ENCODE data around the gene RBM19.

Gene RBM19

DNA sequence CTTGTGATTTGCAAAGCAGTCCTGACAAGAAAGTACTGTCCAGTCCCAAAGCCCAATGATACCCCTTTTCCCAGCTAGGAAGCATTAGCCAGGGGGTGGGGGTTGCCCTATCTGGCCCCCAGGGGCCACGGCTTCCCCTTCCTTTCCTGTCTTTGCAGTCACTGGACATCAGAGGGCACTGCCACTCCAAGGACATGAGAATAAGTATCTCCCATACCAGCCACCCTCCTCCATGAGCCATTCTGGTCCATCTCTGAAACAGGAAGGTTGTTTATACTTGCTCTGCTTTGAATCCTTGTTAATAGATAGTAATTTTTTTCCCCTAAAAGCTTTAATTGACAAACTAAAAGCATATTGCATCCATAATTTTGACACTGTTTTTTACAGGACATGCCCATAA, 29.7 kb downstream of the RBM19 start:
- no peaks in the 10 kb centered on the region for H4K20me1 ChIP-seq (ENCODE audit: insufficient read depth, low read length)

DNA sequence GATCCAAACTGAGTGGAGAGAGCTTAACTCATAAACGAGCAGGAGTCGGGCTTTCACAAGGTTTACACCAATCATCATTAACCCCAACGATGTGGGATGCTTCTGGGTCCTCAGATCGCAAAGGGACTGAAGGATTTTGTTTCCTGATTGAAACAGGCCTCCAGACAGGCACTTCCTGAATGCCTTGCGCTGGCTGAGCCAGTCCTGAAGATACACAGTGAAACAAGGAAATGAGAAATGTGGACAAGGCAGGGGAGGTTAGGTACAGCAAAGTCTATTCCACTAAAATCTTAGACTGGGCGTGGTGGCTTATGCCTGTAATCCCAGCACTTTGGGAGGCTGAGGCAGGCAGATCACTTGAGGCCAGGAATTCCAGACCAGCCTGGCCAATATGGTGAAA, 30.7 kb downstream of the RBM19 start:
- no peaks in the 10 kb centered on the region for H3K79me2 ChIP-seq (ENCODE audit: low read length)
- no peaks in the 10 kb centered on the region for H3K9me2 ChIP-seq (replicated peaks; ENCODE audit: insufficient read depth, low read length)
- no peak overlapping the region for H3K4me3 ChIP-seq (ENCODE audit: low read length)
- no peaks in the 10 kb centered on the region for H3F3A ChIP-seq (ENCODE audit: insufficient read depth, low read length)
- no peak overlapping the region for H3K27ac ChIP-seq (ENCODE audit: low read length)
- DNase-seq = no peak
- no peaks in the 10 kb centered on the region for H4K20me1 ChIP-seq (ENCODE audit: insufficient read depth, low read length)
- TF ChIP-seq EZH2phosphoT487 (IDR thresholded peaks at IDR 0.05; ENCODE audit: low read length) = no peak
- TF ChIP-seq, protein P1, sequence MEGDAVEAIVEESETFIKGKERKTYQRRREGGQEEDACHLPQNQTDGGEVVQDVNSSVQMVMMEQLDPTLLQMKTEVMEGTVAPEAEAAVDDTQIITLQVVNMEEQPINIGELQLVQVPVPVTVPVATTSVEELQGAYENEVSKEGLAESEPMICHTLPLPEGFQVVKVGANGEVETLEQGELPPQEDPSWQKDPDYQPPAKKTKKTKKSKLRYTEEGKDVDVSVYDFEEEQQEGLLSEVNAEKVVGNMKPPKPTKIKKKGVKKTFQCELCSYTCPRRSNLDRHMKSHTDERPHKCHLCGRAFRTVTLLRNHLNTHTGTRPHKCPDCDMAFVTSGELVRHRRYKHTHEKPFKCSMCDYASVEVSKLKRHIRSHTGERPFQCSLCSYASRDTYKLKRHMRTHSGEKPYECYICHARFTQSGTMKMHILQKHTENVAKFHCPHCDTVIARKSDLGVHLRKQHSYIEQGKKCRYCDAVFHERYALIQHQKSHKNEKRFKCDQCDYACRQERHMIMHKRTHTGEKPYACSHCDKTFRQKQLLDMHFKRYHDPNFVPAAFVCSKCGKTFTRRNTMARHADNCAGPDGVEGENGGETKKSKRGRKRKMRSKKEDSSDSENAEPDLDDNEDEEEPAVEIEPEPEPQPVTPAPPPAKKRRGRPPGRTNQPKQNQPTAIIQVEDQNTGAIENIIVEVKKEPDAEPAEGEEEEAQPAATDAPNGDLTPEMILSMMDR (IDR thresholded peaks at IDR 0.05; ENCODE audit: low read length) = no peak
- TF ChIP-seq EZH2 (optimal IDR thresholded peaks at IDR 0.05; ENCODE audit: low read depth, low read length) = no peak
- no peaks in the 10 kb centered on the region for H3K27me3 ChIP-seq (replicated peaks; ENCODE audit: insufficient read depth, low read length)
- H3K36me3 ChIP-seq (replicated peaks; ENCODE audit: insufficient read depth, low read length) = no peaks in the 10 kb centered on the region
- no peaks in the 10 kb centered on the region for H3K4me1 ChIP-seq (ENCODE audit: low read length)
- H3K4me2 ChIP-seq (ENCODE audit: low read depth, low read length) = no peak overlapping the region
- H3K9ac ChIP-seq (ENCODE audit: low read length) = no peak overlapping the region
- H3K9me3 ChIP-seq (replicated peaks; ENCODE audit: insufficient read depth, low read length) = no peaks in the 10 kb centered on the region
- H2AFZ ChIP-seq (ENCODE audit: low read length) = no peak overlapping the region

More for the DNA sequence above, 29.7 kb downstream of the RBM19 start:
- H3K9me2 ChIP-seq (replicated peaks; ENCODE audit: insufficient read depth, low read length) = no peaks in the 10 kb centered on the region
- H3K27ac ChIP-seq (ENCODE audit: low read length) = no peak overlapping the region
- H3K79me2 ChIP-seq (ENCODE audit: low read length) = no peaks in the 10 kb centered on the region
- no peak overlapping the region for H2AFZ ChIP-seq (ENCODE audit: low read length)
- H3K27me3 ChIP-seq (replicated peaks; ENCODE audit: insufficient read depth, low read length) = no peaks in the 10 kb centered on the region
- no peaks in the 10 kb centered on the region for H3K9me3 ChIP-seq (replicated peaks; ENCODE audit: insufficient read depth, low read length)
- no peak overlapping the region for H3K4me3 ChIP-seq (ENCODE audit: low read length)
- no peak for DNase-seq
- H3K4me1 ChIP-seq (ENCODE audit: low read length) = no peaks in the 10 kb centered on the region
- TF ChIP-seq, protein P1 (IDR thresholded peaks at IDR 0.05; ENCODE audit: low read length) = no peak
- TF ChIP-seq EZH2phosphoT487 (IDR thresholded peaks at IDR 0.05; ENCODE audit: low read length) = no peak
- TF ChIP-seq EZH2 (optimal IDR thresholded peaks at IDR 0.05; ENCODE audit: low read depth, low read length) = no peak
- H3F3A ChIP-seq (ENCODE audit: insufficient read depth, low read length) = no peaks in the 10 kb centered on the region
- no peaks in the 10 kb centered on the region for H3K36me3 ChIP-seq (replicated peaks; ENCODE audit: insufficient read depth, low read length)
- H3K4me2 ChIP-seq (ENCODE audit: low read depth, low read length) = no peak overlapping the region
- no peak overlapping the region for H3K9ac ChIP-seq (ENCODE audit: low read length)

DNA sequence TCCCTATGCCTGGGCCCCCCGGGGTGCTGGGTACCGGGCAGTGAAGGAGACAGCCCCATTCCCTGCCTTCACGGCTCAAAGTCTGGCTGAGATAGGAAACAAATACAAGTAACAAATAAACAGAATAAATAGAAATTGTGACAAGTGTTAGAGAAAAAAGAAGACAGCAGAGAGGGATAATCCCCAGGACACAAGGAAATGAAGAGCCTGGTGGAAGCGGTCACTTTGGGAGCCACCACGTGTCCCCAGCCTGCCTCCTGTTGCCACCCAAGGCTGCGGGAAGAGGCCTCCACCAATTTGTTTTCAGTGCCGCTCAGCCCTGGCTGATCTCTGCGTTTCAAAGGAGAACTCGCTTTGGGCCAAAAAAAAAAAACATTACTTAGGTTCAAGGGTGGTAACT, 31.2 kb downstream of the RBM19 start:
- Histone ChIP-seq H3K79me2 (ENCODE audit: low read length) (no peaks in the 10 kb centered on the region), H4K20me1 (ENCODE audit: insufficient read depth, low read length) (no peaks in the 10 kb centered on the region), H3F3A (ENCODE audit: insufficient read depth, low read length) (no peaks in the 10 kb centered on the region), H3K4me2 (ENCODE audit: low read depth, low read length) (no peak overlapping the region), H3K4me3 (ENCODE audit: low read length) (no peak overlapping the region), H3K36me3 (replicated peaks; ENCODE audit: insufficient read depth, low read length) (no peaks in the 10 kb centered on the region), H3K27ac (ENCODE audit: low read length) (no peak overlapping the region), H3K9me3 (replicated peaks; ENCODE audit: insufficient read depth, low read length) (no peaks in the 10 kb centered on the region), H3K4me1 (ENCODE audit: low read length) (no peaks in the 10 kb centered on the region), H3K27me3 (replicated peaks; ENCODE audit: insufficient read depth, low read length) (no peaks in the 10 kb centered on the region), H2AFZ (ENCODE audit: low read length) (no peak overlapping the region), H3K9ac (ENCODE audit: low read length) (no peak overlapping the region), H3K9me2 (replicated peaks; ENCODE audit: insufficient read depth, low read length) (no peaks in the 10 kb centered on the region)
- TF ChIP-seq EZH2 (optimal IDR thresholded peaks at IDR 0.05; ENCODE audit: low read depth, low read length) (no peak), EZH2phosphoT487 (IDR thresholded peaks at IDR 0.05; ENCODE audit: low read length) (no peak)
- TF ChIP-seq, protein P1 (IDR thresholded peaks at IDR 0.05; ENCODE audit: low read length) = no peak
- no peak for DNase-seq
